ENCODE data around the gene ZNF598.
A peak's percentile ranks its signal among the peaks of the same experiment; 100 is the strongest.

The ZNF598 gene

DNA sequence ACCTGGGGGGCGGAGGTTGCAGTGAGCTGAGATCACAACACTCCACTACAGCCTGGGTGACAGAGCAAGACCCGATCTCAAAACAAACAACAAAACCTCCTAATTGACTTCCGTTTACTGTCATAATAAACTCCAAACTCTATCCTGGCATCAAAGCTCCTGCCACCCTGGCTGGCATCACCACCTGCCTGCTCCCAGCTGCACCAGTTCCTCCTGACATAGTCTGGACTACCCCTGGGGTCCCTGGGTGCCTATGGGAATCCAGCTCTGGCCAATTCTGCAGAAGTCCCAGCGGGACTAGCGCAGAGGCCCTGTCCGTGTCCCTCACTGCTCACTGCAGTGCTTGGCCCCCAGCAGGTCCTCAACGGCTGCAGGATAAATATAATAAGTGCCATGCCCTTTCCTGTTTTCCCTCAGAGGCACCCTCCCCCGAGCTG is 37.3 kb upstream of the ZNF598 start:
- H3K27ac ChIP-seq (ENCODE audit: low read length), result no peak overlapping the region

DNA sequence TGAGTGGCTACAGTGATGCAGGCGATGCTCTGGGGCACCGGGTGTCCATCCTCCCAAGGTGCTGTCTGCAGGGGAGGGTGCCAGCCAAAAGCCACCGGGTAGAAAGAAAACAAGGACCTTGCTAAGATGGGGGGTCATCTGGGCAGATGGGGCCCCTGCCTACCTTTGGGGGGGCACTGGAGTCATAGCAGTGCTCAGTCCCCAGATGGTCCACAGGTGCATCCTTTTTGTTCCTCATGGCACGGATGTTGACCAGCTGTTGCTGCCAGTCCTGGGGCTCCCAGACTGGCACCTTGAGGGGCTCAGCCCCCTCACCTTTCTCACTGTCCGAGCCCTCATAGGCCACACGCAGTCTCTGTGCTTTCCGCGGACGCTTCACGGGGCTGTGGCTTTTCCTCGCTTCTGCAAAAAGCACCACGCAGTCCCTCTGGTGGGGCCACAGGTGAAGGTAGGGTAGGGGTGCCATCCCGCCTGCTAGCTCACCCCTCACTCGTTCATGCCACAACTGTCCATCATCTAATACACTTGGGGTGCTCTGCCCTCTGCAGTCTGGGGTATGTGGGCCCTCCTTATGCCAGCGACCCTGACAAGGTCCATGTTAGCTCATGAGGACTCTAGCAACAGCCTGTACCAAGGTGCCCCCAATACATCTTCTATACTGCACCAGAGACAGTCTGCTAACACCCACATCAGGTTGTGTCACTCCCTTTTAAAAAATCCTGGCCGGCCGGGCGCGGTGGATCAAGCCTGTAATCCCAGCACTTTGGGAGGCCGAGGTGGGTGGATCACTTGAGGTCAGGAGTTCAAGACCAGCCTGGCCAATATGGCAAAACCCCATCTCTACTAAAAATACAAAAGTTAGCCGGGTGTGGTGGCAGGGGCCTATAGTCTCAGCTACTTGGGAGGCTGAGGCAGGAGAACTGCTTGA is 36.6 kb upstream of the ZNF598 start:
- H3K9me3 ChIP-seq (ENCODE audit: insufficient read depth, low read depth, low read length), result no peaks in the 10 kb centered on the region
- H3K27ac ChIP-seq (ENCODE audit: low read length), result no peak overlapping the region
- peaks cover 4% of the 10 kb centered on the region; the same call in 1 of the 2 replicates for H3K4me1 ChIP-seq (ENCODE audit: insufficient read depth, low read length)
- no peaks in the 10 kb centered on the region for H3K27me3 ChIP-seq (ENCODE audit: insufficient read depth, low read length)
- peaks cover 17% of the 10 kb centered on the region; the same call in 1 of the 2 replicates for H3K36me3 ChIP-seq (ENCODE audit: insufficient read depth, low read depth, low read length)
- no peak overlapping the region for H3K9ac ChIP-seq (ENCODE audit: low read depth, low read length)
- H3K4me3 ChIP-seq (ENCODE audit: low read length), result peak overlapping the region; percentile 89; the same call in 1 of the 2 replicates

More for the DNA sequence above, 37.3 kb upstream of the ZNF598 start:
- H3K27me3 ChIP-seq (ENCODE audit: insufficient read depth, low read length), result no peaks in the 10 kb centered on the region
- H3K9me3 ChIP-seq (ENCODE audit: insufficient read depth, low read depth, low read length), result no peaks in the 10 kb centered on the region
- peaks cover 4% of the 10 kb centered on the region; the same call in 1 of the 2 replicates for H3K4me1 ChIP-seq (ENCODE audit: insufficient read depth, low read length)
- H3K36me3 ChIP-seq (ENCODE audit: insufficient read depth, low read depth, low read length), result peaks cover 22% of the 10 kb centered on the region; the same call in 1 of the 2 replicates
- H3K9ac ChIP-seq (ENCODE audit: low read depth, low read length), result peak overlapping the region; percentile 86; the same call in 1 of the 2 replicates
- peak overlapping the region; percentile 89 for H3K4me3 ChIP-seq (ENCODE audit: low read length)

DNA sequence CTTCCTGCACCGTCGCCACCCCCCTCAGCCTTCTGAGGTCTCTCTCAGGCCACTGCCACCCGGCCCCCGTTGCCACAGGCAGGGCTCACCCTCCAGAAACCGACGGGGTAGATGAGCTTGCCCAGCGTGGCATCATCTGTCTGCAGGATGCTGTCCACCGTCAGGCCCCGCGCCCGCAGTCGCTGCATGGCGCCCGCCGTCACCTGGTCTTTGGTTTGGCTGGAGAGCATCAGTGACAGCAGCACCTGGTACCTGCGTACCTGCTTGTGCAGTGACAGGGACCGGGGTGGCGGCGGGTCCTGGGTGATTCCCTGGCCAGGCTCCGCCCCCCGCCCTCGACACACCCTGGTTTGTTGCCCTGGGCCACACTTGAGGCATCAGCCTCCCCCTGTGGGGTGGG is 34.9 kb upstream of the ZNF598 start:
- H3K9me3 ChIP-seq (ENCODE audit: insufficient read depth, low read depth, low read length), result no peaks in the 10 kb centered on the region
- H3K4me3 ChIP-seq (ENCODE audit: low read length), result no peak overlapping the region
- H3K9ac ChIP-seq (ENCODE audit: low read depth, low read length), result no peak overlapping the region

DNA sequence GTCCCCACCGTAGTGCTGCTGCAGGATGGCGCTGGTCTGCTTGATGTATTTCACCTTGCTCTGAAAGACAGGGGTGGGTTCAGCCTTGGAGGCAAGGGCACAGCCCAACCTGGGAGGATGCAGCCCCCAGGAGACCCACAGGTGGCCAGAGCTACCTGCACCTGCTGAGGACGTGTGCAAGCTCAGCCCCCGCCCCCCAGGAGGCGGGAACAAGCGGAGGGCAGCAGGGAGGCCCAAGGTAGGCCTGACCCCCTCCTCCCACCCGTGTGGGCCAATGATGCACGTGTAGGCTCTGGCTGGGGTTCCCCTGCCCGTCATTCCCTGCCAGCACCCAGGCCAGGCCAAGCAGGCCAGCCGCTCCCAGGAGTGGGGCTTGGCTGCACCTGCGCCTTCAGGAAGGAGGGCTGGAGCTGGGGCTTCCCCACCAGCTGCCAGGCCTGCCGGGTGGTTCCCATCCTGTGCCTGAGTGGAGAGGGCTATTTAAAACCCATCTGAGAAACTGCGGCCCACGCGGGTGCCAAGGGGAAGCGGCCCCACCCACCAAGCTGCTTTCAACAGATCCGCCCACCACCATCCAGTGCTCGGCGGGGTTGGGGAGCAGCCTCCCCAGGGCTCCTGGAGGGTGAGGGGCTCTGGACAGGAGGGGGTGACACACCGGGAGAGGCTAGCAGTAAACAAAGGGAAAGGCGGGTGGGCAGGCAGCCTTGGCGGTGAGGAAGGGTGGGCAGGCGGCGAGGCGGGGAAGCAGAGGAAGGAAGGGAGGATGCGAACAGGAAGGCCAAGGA is 34.2 kb upstream of the ZNF598 start:
- no peaks in the 10 kb centered on the region for H3K9me3 ChIP-seq (ENCODE audit: insufficient read depth, low read depth, low read length)
- no peak overlapping the region for H3K27ac ChIP-seq (ENCODE audit: low read length)
- peaks cover 4% of the 10 kb centered on the region; the same call in 1 of the 2 replicates for H3K4me1 ChIP-seq (ENCODE audit: insufficient read depth, low read length)
- H3K27me3 ChIP-seq (ENCODE audit: insufficient read depth, low read length), result no peaks in the 10 kb centered on the region
- no peak overlapping the region for H3K9ac ChIP-seq (ENCODE audit: low read depth, low read length)
- H3K4me3 ChIP-seq (ENCODE audit: low read length), result no peak overlapping the region
- peaks cover 7% of the 10 kb centered on the region; the same call in 1 of the 2 replicates for H3K36me3 ChIP-seq (ENCODE audit: insufficient read depth, low read depth, low read length)

More for the DNA sequence above, 34.9 kb upstream of the ZNF598 start:
- H3K4me1 ChIP-seq (ENCODE audit: insufficient read depth, low read length), result peaks cover 4% of the 10 kb centered on the region; the same call in 1 of the 2 replicates
- H3K27ac ChIP-seq (ENCODE audit: low read length), result no peak overlapping the region
- H3K36me3 ChIP-seq (ENCODE audit: insufficient read depth, low read depth, low read length), result peaks cover 7% of the 10 kb centered on the region; the same call in 1 of the 2 replicates
- no peaks in the 10 kb centered on the region for H3K27me3 ChIP-seq (ENCODE audit: insufficient read depth, low read length)

DNA sequence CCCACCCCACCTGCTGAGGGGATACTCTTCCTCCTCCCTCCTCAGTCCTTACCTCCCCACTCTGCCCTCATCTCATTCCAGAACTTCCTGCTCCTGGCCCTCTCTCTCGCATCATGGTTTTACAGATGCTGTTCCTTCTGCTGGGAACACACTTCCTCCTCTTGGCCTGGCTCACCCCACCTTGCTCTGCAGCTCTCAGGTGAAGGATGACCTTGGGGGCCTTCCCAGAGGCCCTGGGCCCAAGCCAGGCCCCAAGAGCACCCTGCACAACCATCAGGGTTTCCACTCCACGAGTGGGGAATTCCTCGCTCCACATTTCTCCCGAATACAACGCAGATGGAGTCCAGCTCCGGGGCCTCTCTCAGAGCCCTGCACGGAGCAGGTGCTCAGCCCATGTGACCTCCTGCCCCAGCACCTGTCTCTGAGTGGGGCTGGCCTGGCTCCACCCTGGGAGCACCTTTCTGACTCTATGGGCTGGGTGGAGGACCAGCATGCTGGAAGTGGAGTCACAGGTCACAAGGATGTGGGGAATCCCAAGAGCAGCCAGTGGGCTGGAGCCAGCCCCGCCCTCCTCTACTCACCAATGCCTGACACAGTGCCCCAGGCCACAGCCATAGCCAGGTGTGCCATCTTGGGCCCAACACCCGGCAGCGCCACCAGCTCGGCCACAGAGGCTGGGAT is 33.5 kb upstream of the ZNF598 start:
- H3K36me3 ChIP-seq (ENCODE audit: insufficient read depth, low read depth, low read length), result peaks cover 7% of the 10 kb centered on the region; the same call in 1 of the 2 replicates
- H3K4me1 ChIP-seq (ENCODE audit: insufficient read depth, low read length), result no peaks in the 10 kb centered on the region
- no peak overlapping the region for H3K9ac ChIP-seq (ENCODE audit: low read depth, low read length)
- H3K9me3 ChIP-seq (ENCODE audit: insufficient read depth, low read depth, low read length), result no peaks in the 10 kb centered on the region
- no peak overlapping the region for H3K27ac ChIP-seq (ENCODE audit: low read length)
- H3K27me3 ChIP-seq (ENCODE audit: insufficient read depth, low read length), result no peaks in the 10 kb centered on the region
- H3K4me3 ChIP-seq (ENCODE audit: low read length), result no peak overlapping the region

DNA sequence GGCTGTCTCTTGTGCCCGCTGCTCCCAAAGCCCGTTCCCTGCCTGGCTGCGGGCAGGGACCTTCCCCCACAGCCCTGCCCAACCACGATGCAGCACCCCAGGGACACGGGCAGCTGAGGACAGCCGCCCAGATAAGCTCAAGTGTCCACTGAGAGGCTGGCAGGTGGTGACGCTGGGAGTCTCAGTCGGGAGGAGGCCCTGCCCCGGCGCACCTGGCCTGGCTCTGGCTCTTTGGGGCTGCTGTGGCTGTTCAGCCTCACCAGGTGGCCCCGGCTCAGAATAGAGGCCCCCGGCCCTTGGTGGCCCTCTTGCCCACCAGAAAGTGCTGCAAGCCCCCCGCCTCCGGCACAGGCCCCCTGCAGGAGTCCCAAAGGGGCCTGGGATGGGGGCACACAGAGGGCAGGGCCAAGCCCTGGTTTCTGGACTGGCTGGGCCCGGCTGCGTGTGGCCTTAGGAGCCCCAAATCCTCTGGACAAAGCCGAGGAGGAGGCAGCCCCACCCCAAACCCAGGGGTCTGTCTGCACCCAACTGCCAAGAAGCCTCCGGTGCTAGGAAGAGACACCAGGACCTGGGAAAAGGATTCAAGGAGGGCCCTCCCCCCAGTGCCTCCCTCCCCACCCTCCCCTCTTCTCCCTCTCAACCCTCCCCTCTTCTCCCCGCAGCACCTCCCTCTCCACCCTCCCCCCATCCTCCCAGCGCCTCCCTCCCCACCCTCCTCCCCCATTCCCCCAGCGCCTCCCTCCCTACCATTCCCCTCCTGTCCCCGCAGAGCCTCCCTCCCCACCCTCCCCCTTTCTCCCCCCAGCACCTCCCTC is 32.8 kb upstream of the ZNF598 start:
- Histone ChIP-seq H3K9me3 (ENCODE audit: insufficient read depth, low read depth, low read length) (no peaks in the 10 kb centered on the region), H3K4me1 (ENCODE audit: insufficient read depth, low read length) (no peaks in the 10 kb centered on the region), H3K4me3 (ENCODE audit: low read length) (no peak overlapping the region), H3K36me3 (ENCODE audit: insufficient read depth, low read depth, low read length) (peaks cover 7% of the 10 kb centered on the region; the same call in 1 of the 2 replicates), H3K27ac (ENCODE audit: low read length) (no peak overlapping the region), H3K27me3 (ENCODE audit: insufficient read depth, low read length) (no peaks in the 10 kb centered on the region), H3K9ac (ENCODE audit: low read depth, low read length) (no peak overlapping the region)

DNA sequence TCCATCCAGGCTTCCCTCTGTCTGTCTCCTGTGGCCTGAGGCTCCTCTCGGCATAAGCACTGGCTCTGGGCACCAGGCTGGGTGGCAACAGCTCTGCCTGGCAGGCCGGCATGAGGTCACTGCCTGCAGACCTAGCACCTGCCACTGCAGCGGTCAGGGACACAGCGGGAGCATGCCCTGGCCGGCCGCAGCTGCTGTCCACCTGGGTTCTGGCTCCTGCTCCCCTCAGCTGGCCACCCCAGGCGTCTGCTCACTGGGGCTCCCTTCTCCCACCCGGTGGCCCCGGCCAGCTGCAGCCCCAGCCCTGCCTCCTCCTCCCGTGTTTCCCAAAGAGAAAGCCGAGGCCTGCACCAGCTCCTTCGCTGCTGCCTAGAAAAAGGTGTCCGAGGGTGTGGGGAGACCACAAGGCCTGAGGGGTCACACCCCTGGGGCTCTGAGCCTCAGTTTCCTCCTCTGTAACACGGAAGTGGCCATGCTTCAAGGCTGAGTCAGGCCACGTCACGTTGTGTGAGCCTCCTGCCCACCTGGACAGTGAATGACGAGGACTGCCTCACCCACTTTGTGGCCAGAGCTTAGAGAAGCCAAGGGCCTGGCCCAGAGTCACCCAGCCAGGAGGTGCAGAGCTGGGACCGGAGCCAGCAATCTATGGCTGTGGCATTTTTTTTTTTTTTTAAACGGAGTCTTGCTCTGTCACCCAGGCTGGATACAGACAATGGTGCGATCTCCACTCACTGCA is 31.3 kb upstream of the ZNF598 start:
- Histone ChIP-seq H3K4me1 (ENCODE audit: insufficient read depth, low read length) (no peaks in the 10 kb centered on the region), H3K9me3 (ENCODE audit: insufficient read depth, low read depth, low read length) (no peaks in the 10 kb centered on the region), H3K27me3 (ENCODE audit: insufficient read depth, low read length) (no peaks in the 10 kb centered on the region), H3K27ac (ENCODE audit: low read length) (no peak overlapping the region), H3K36me3 (ENCODE audit: insufficient read depth, low read depth, low read length) (peaks cover 7% of the 10 kb centered on the region; the same call in 1 of the 2 replicates), H3K9ac (ENCODE audit: low read depth, low read length) (no peak overlapping the region), H3K4me3 (ENCODE audit: low read length) (no peak overlapping the region)

DNA sequence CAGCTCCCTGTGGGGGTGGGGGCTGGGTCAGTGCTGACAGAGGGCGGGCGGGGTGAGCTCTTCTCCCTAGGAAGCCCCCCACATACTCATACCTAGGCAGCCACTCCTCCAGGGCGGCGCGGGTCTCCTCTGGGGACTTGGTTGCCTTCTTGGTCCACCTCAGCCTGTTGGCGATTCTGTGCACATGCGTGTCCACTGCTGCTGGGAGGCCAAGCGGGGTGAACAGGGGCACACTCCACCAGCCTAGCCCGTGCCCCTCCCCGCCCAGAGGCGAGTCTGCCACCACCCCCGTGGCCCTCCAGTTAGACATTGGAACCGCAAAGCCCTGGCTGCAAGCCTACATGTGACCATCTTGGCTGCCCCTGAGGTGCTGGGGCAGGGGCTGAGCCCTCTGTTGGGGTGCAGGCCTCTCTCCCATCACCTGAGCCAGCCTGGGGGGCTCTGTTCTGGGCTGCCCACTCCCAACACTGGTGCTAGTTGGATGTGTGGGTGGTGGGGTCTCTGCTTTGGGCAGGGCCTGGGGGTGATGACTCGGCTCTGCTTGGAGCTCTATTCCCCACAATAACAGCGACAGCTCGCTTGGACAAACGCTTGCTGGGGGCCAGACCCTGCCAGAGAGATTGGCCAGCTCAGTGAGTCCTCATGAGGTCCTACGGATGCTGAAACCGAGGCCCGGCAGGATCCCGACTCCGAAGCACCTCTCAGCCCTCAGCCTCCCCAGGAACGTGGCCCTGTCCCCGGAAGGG is 30.6 kb upstream of the ZNF598 start:
- no peak overlapping the region for H3K27ac ChIP-seq (ENCODE audit: low read length)
- H3K4me3 ChIP-seq (ENCODE audit: low read length), result no peak overlapping the region
- peaks cover 7% of the 10 kb centered on the region; the same call in 1 of the 2 replicates for H3K36me3 ChIP-seq (ENCODE audit: insufficient read depth, low read depth, low read length)
- H3K4me1 ChIP-seq (ENCODE audit: insufficient read depth, low read length), result no peaks in the 10 kb centered on the region
- no peaks in the 10 kb centered on the region for H3K9me3 ChIP-seq (ENCODE audit: insufficient read depth, low read depth, low read length)
- H3K9ac ChIP-seq (ENCODE audit: low read depth, low read length), result no peak overlapping the region
- H3K27me3 ChIP-seq (ENCODE audit: insufficient read depth, low read length), result no peaks in the 10 kb centered on the region

DNA sequence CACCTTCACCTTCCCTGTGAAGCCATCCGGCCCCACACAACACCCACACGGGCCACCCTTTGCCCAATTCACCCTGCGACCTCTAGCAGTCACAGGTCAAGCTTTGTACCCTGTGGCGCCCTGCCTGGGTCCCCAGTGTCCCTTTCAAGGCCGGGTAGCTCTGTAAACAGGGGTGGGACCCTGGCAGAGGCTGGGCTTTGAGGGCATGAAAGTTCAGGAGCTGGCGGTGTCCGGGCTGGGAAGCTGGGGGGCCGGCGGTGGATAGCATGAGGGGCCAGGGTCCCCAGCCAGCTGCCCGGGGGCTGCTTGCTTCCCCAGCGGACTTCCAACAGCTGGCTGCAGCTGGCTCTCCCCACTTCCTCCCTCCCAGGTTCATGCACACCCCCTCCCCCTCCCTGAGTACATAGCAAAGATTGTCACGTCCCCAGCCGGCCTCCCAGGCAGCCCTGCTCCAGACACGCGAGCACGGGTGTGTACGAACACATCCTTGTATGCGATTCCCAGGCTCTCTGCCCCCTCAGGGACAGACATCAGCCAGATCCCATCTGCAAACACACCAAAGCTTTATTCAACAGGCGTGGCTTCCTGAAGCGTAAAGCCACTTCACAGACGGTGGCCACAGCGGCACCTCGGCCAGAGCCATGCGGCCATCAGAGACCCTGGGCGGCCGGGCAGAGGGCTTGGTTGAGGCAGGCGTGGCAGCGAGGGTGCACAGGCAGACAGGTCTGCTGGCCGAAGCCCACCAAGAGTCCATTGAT is 29.8 kb upstream of the ZNF598 start:
- Histone ChIP-seq H3K9me3 (ENCODE audit: insufficient read depth, low read depth, low read length) (no peaks in the 10 kb centered on the region), H3K27me3 (ENCODE audit: insufficient read depth, low read length) (no peaks in the 10 kb centered on the region), H3K4me3 (ENCODE audit: low read length) (no peak overlapping the region), H3K4me1 (ENCODE audit: insufficient read depth, low read length) (no peaks in the 10 kb centered on the region), H3K36me3 (ENCODE audit: insufficient read depth, low read depth, low read length) (peaks cover 7% of the 10 kb centered on the region; the same call in 1 of the 2 replicates), H3K27ac (ENCODE audit: low read length) (no peak overlapping the region), H3K9ac (ENCODE audit: low read depth, low read length) (no peak overlapping the region)
